Measurements from ENCODE around the gene COLEC12. TPM values are rescaled to one million over a fixed set of nuclear protein-coding genes. Genes with fewer than 3 reads are reported as not detected.
"Not testable (repeated sequence)": the region's sequence is repeated elsewhere in the genome, so short reads cannot be mapped to it uniquely, and the experiment has no call there.

COLEC12 gene
- total RNA-seq, 1 experiment from 2014 or later = not detected

DNA sequence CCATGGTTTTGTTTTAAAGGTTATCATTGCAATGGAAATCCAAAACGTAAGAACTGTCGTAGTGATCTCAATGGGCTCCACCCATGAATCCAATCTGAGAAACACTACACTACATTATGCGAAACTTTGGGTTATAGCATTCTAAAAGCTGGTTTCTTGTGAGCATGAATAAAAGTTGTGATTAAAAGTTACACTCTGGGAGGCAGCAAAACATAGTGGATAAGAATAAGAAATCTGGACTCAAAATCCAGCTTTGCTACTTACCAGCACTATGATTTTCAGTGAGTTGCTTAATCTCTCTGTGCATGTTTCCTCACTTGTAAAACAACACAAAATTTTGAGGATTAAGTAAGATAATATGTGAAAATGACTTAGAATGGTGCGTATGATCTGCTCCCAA lies 207.0 kb downstream of the COLEC12 start:
- DNase-seq (ENCODE audit: low spot score) = no peak

DNA sequence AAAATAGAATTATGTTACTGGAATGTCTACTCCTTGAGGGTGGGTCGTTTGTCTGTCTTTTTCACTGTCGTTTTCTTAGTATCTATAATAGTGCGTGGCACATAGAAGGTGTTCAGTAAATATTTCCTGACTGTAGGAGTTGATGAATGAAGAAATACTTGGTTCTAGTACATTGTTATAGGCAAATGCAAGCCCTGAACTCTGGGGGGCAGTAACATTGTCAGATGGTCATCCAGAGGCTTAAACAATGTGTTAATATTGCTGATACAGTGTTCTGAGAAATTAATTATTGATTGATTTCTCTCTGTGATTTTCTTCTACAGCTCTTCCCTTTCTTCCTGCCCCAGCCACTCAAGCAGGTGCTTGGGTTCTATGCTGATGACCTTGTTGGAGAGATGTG lies 208.2 kb downstream of the COLEC12 start:
- DNase-seq (ENCODE audit: low spot score) = peak; percentile 19

DNA sequence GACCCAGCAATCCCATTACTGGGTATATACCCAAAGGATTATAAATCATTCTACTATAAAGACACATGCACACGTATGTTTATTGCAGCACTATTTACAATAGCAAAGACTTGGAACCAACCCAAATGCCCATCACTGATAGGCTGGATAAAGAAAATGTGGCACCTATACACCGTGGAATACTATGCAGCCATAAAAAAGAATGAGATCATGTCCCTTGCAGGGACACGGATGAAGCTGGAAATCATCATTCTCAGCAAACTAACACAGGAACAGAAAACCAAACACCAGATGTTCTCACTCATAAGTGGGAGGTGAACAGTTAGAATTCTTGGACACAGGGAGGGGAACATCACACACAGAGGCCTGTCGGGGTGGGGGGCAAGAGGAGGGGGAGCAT lies 210.5 kb downstream of the COLEC12 start:
- DNase-seq (ENCODE audit: low spot score) = not testable (repeated sequence)

DNA sequence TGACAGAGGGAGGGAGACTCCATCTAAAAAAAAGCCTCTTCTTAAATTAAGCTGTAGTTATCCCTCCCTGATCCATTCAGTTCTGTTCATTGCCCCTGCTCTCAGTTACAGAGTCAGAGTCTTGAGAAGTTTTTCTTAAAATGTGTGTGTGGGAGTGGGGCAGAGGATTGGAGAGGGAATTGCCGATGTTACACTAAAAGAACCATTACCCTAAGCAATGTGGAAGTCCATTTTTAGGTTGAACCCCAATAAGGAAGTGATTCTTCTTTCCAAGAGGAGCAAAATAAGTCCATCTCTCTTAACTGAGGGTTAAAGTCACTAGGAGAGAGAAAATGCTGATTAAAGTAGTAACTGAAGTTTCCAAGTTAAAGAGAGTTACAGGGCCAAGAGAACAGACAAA lies 211.5 kb downstream of the COLEC12 start:
- no peak for DNase-seq (ENCODE audit: low spot score)

DNA sequence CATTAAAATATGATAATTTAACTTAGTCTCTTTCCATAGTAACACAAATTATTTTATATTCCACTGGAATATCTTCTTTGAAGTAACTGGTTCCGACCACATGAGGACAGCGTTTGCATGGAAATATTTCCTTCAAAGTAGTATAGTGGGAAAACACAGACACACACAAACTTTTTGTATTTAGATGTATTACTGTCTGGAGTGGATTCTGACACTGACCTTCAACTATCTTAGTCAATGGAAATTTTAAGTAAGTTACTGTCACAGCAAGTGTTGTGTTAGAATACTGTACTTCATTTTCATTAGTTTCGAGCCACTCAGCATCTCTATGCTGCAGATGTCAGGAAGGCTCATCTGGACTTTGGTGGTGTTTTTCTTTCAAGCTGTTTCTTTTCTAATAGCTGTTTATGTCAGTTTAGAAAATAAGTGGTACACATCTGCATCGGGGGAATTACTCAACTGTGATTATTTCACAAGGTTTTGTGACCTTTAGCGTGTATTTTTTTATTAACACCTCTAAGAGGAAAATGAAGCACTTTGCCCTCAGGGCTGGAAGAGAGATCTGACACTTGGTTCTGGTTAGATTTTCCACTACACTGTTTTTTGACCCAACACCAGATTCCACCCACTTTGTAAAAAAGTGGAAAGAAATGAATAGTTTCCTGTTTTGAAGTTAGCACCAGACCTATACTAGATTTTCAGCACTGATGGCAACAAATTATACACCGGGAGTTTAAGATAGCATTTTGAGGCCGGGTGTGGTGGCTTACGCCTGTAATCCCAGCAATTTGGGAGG lies 213.8 kb downstream of the COLEC12 start:
- DNase-seq (ENCODE audit: low spot score) = peak; percentile 22

DNA sequence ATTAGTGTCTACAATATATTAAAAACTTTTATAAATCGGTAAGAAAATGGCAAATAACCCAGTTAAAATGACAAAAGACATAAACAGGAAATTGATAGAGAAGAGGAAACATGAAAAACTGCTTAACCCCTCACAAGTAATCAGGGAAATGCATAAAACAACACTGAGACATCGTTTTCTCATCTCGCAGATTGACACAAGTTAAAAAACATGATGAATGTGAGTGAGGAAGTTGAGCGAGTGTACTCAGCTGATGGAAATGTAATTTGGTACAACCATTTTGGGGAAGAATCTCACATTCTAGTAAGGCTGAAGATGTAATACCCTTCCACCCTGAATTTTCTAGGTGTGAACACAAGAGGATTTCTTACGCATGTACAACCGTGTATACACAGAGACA lies 214.7 kb downstream of the COLEC12 start:
- DNase-seq (ENCODE audit: low spot score) = no peak

DNA sequence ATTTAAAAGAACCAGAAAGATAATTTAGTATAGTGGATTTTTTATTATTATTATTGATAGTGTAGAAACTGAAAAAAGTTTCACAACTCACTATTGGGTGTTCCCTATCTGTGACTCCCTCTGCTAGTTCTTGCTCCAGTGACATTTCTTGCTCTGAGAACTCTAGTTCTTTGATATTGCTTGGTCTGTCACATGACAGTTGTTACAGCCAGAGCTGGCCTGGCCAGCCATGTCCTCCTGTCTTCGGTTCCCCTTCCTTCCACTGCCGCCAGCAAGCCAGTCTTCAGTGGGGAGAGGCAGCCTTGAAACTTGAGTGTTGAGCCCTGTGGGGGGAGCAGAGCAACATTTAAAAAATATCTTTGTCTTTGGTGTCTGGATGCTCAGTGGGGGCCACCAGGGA lies 225.0 kb downstream of the COLEC12 start:
- no peak for DNase-seq (ENCODE audit: low spot score)

DNA sequence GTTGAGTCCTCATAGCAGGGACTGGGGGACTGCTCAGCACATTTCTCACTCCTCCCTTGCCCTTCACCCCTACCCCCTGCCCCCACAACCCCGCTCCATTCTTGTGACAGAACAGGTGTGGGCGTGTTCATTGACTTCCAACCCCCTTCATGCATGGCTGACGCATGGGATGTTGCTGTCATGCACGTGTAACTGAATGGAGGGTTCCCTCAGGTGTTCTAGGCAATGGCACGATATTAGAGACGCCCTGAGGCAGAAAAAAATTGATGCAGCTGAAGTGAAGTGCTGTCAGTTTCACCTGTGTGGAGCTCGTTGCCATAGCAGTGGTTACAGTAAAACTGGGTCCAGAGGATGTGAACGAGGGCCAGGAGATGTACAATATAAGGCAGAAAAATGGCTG lies 226.2 kb downstream of the COLEC12 start:
- no peak for DNase-seq (ENCODE audit: low spot score)

DNA sequence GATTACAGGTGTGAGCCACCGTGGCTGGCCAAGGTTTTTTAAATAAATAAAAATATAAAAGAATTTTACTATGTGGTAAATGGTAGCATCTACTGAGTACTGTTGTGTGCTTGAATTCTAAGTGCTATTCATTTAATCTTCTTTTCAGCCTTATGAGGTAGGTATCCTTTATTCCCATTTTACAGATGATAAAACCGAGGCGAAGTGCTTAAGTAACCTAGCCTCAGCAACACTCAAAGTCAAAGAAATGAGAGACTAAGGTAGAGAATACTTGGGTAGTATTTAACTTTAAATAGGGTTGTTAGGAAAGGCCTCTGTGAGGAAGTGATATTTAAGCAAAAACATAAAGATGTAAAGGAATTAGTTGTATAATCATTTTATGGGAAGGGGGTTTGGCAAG lies 227.0 kb downstream of the COLEC12 start:
- no peak for DNase-seq (ENCODE audit: low spot score)

DNA sequence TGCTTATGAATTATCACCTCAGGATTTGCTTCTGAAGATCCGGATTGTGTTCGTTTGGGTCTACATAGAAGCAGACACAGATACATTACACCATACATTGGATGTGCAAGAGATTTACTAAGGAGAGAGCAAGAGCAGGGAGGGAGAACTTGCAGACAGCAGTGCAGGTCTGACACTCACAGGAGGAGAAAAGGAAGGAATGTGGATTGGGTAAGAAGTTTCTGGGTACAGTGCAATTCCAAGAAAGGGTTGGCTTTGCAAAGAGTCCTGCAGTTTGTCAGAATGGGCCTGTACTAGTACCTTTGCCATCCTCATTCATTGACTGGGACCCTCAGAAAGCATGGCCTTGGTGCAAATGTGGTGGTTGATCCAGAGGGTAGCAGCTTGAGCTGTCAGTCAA lies 227.9 kb downstream of the COLEC12 start:
- DNase-seq (ENCODE audit: low spot score) = no peak

DNA sequence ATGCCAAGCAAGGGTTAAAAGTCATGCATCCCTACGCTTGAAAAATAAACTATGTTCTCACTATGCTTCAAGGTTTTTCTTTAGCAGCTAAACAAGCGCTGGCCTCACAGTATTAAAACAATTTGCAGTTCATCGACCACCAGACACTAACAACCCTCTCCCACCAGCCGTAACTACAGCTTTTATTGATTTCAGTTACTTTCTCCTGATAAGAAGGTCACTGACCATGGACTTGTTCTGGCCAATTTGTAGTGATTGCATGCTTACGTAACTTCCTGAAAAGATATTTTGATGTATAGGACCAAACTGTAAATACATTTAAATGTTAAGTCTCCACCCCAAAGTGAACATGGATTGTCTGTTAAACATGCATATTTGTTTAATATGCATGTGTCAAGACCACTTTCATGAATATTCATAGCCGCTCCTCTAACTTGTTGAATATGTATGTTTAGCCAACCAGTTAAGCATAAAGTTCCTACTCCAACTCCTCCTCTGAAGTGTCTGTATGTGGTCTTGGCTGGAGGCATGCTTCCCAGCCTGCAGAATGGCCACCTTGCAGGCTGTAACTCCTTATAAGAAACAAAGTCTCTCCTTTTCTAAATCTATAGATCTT lies 230.9 kb downstream of the COLEC12 start:
- DNase-seq (ENCODE audit: low spot score) = no peak

DNA sequence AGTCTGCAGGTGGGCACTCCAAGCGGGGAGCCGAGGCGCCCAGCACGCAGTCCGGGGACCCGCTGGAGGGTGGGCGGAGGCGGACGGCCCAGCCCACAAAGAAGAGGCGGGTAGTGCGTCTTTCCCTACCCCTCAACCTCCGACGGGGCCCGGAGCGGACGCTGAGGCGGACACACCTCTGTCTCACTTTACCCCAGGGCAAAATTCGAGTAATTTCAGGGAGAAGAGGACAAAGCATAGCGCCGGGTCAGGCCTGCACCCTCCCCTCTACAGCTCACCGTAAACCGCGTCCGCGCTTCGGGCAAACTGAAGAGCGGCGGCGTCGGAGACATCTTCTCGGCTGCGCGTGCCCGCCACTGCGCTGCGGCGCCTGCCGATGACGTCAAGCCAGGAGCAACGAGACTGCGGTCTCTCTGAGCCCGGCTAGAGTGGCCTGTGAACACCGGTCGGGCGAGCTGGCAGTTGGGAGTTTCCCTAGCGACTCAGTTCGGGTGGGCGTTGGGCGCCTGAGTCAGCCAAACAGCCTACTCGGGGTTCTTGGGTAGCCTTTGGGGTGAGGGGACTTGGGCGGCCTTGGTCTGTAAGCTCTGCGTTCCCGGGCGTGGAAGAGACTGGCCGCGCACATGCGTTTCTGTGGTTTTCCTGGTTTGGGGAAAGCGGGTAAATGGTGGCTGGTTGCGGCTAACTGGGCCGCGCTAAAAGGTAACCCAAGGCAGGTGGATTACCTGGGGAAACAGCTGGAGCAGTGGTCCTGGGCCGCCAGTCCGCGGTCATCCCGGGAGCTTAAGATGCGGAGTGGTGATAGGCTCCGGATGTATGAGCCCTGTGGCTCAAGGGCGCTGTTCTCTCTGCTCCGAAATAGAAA lies 232.6 kb downstream of the COLEC12 start, which contains the start of gene THOC1:
THOC1 (minus strand) TSS at position 360 of the 865 bp plus-strand sequence; CDS start at position 332, 28 bp downstream.
- DNase-seq (ENCODE audit: low spot score) = peak; percentile 97

DNA sequence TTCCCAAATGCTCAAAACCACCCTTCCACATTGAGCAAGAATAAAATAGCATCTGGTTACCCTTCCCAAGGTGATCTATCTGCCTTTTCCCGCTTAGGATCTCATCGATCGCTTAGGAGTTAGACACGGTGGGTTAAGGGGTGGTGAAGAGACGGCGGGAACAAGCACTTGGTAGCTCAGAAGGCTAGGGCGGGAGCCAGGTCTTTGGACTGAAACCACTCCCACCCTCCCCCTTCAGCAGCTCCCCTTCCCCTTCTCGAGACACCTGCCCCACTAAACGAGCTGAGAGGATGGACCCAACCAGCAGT lies 233.2 kb downstream of the COLEC12 start:
- no peak for DNase-seq (ENCODE audit: low spot score)

Other genes with a start within 250 kb of the COLEC12 start
- 30.2 and 40.6 TPM in 2 replicates for gene THOC1, start 232.7 kb downstream of the COLEC12 start, total RNA-seq (2014; rRNA removed; shearing (Covaris generic))
- gene CETN1, start 79.7 kb upstream of the COLEC12 start, total RNA-seq (2014; rRNA removed; shearing (Covaris generic)) = not detected in 2 replicates
- gene CLUL1, start 96.3 kb upstream of the COLEC12 start, total RNA-seq (2014; rRNA removed; shearing (Covaris generic)) = not detected in 2 replicates
- 49.2 and 56.4 TPM in 2 replicates for gene TYMS, start 157.0 kb upstream of the COLEC12 start, total RNA-seq (2014; rRNA removed; shearing (Covaris generic))
- 75.1 and 85.1 TPM in 2 replicates for gene ENOSF1, start 211.9 kb upstream of the COLEC12 start, total RNA-seq (2014; rRNA removed; shearing (Covaris generic))

Measured in HT-29 (cell line).